Measurements from ENCODE around the gene PFKFB3.

- TF ChIP-seq CTCF (IDR thresholded peaks at IDR 0.05) (no peak), EZH2 (IDR thresholded peaks at IDR 0.05) (no peak), EZH2phosphoT487 (IDR thresholded peaks at IDR 0.05) (no peak)
Measured at GRCh38 chr10:6269432-6269831, 66.7 kb downstream of the PFKFB3 start.

All from neural progenitor cell (in vitro differentiated cells).